ENCODE measurements around the gene NCBP2L.

Gene NCBP2L

GRCh38 chrX:107750861-107751445, 26.6 kb upstream of the NCBP2L start:
- H3K9me3 ChIP-seq (ENCODE audit: insufficient read depth, low read length, severe bottlenecking): no peaks in the 10 kb centered on the region
- no peak overlapping the region for H2AFZ ChIP-seq (ENCODE audit: low read depth, low read length)
- H3K4me2 ChIP-seq (ENCODE audit: insufficient read depth, low read length): no peak overlapping the region
- no peak overlapping the region for H3K9ac ChIP-seq (ENCODE audit: low read depth, low read length)
- H3K4me1 ChIP-seq (ENCODE audit: insufficient read depth, low read length): no peaks in the 10 kb centered on the region
- H3K79me2 ChIP-seq (ENCODE audit: insufficient read depth, low read length): no peaks in the 10 kb centered on the region
- no peaks in the 10 kb centered on the region for H4K20me1 ChIP-seq (ENCODE audit: insufficient read depth, low read length)
- ATAC-seq (ENCODE audit: insufficient read depth, low read depth) (no peak), DNase-seq (no peak)
- H3K27me3 ChIP-seq (ENCODE audit: insufficient read depth, low read length, poor library complexity): no peaks in the 10 kb centered on the region
- no peak overlapping the region for H3K27ac ChIP-seq (ENCODE audit: low read length)
- H3K36me3 ChIP-seq (ENCODE audit: insufficient read depth, low read length): no peaks in the 10 kb centered on the region
- H3K4me3 ChIP-seq (ENCODE audit: low read depth in 1 of 2, low read length in 2 of 2): no peak overlapping the region
- TF ChIP-seq CTCF (IDR thresholded peaks at IDR 0.05; ENCODE audit: borderline replicate concordance, extremely low read depth, low read length, poor library complexity, severe bottlenecking) (no peak), EZH2 (IDR thresholded peaks at IDR 0.05; ENCODE audit: borderline replicate concordance, low read depth, low read length, severe bottlenecking) (no peak)

GRCh38 chrX:107752043-107752442, 25.5 kb upstream of the NCBP2L start:
- Histone ChIP-seq H3K27ac (ENCODE audit: low read length) (no peak overlapping the region), H3K4me1 (ENCODE audit: insufficient read depth, low read length) (no peaks in the 10 kb centered on the region), H3K9ac (ENCODE audit: low read depth, low read length) (no peak overlapping the region), H2AFZ (ENCODE audit: low read depth, low read length) (no peak overlapping the region), H3K9me3 (ENCODE audit: insufficient read depth, low read length, severe bottlenecking) (no peaks in the 10 kb centered on the region), H3K79me2 (ENCODE audit: insufficient read depth, low read length) (no peaks in the 10 kb centered on the region), H3K4me2 (ENCODE audit: insufficient read depth, low read length) (no peak overlapping the region), H4K20me1 (ENCODE audit: insufficient read depth, low read length) (no peaks in the 10 kb centered on the region), H3K27me3 (ENCODE audit: insufficient read depth, low read length, poor library complexity) (no peaks in the 10 kb centered on the region), H3K4me3 (ENCODE audit: low read depth in 1 of 2, low read length in 2 of 2) (no peak overlapping the region), H3K36me3 (ENCODE audit: insufficient read depth, low read length) (no peaks in the 10 kb centered on the region)
- DNase-seq (no peak), ATAC-seq (ENCODE audit: insufficient read depth, low read depth) (no peak)
- TF ChIP-seq EZH2 (IDR thresholded peaks at IDR 0.05; ENCODE audit: borderline replicate concordance, low read depth, low read length, severe bottlenecking): no peak

DNA sequence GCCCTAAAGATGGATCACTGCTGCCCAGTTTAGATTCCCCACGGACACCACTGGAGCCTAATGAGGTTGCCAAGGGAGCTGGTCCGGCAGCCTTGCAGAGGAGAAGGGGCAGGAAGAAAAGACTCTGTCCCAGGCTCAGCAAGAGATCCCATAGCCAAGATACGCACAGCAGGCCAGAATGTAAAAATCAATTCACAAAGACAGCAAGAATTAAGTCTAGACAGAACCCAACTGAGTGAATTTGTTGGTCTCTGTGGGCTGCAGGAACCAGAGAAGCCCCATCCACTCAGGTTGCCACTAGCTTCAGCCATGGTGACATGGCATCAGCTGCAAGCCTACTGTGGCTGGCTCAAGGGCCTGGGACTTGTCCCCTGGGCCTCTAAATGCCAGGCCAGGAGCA, 24.8 kb upstream of the NCBP2L start:
- H3K27me3 ChIP-seq (ENCODE audit: insufficient read depth, low read length, poor library complexity): no peaks in the 10 kb centered on the region
- no peak for ATAC-seq (ENCODE audit: insufficient read depth, low read depth)

GRCh38 chrX:107753187-107753586, 24.3 kb upstream of the NCBP2L start:
- no peak for DNase-seq
- no peaks in the 10 kb centered on the region for H4K20me1 ChIP-seq (ENCODE audit: insufficient read depth, low read length)
- H3K27me3 ChIP-seq (ENCODE audit: insufficient read depth, low read length, poor library complexity): no peaks in the 10 kb centered on the region
- no peak overlapping the region for H3K4me3 ChIP-seq (ENCODE audit: low read depth in 1 of 2, low read length in 2 of 2)
- no peak for ATAC-seq (ENCODE audit: insufficient read depth, low read depth)
- H3K36me3 ChIP-seq (ENCODE audit: insufficient read depth, low read length): no peaks in the 10 kb centered on the region
- no peak overlapping the region for H3K9ac ChIP-seq (ENCODE audit: low read depth, low read length)
- H3K27ac ChIP-seq (ENCODE audit: low read length): no peak overlapping the region
- no peak overlapping the region for H2AFZ ChIP-seq (ENCODE audit: low read depth, low read length)
- H3K4me2 ChIP-seq (ENCODE audit: insufficient read depth, low read length): no peak overlapping the region
- TF ChIP-seq CTCF (IDR thresholded peaks at IDR 0.05; ENCODE audit: borderline replicate concordance, extremely low read depth, low read length, poor library complexity, severe bottlenecking): no peak
- TF ChIP-seq EZH2 (IDR thresholded peaks at IDR 0.05; ENCODE audit: borderline replicate concordance, low read depth, low read length, severe bottlenecking): no peak
- H3K4me1 ChIP-seq (ENCODE audit: insufficient read depth, low read length): no peaks in the 10 kb centered on the region
- no peaks in the 10 kb centered on the region for H3K79me2 ChIP-seq (ENCODE audit: insufficient read depth, low read length)
- no peaks in the 10 kb centered on the region for H3K9me3 ChIP-seq (ENCODE audit: insufficient read depth, low read length, severe bottlenecking)

More for the DNA sequence above, 24.8 kb upstream of the NCBP2L start:
- no peak overlapping the region for H3K9ac ChIP-seq (ENCODE audit: low read depth, low read length)
- no peak overlapping the region for H3K4me3 ChIP-seq (ENCODE audit: low read depth in 1 of 2, low read length in 2 of 2)
- H3K4me2 ChIP-seq (ENCODE audit: insufficient read depth, low read length): no peak overlapping the region
- no peak overlapping the region for H2AFZ ChIP-seq (ENCODE audit: low read depth, low read length)
- H4K20me1 ChIP-seq (ENCODE audit: insufficient read depth, low read length): no peaks in the 10 kb centered on the region
- no peak for TF ChIP-seq CTCF (IDR thresholded peaks at IDR 0.05; ENCODE audit: borderline replicate concordance, extremely low read depth, low read length, poor library complexity, severe bottlenecking)
- no peak for TF ChIP-seq EZH2 (IDR thresholded peaks at IDR 0.05; ENCODE audit: borderline replicate concordance, low read depth, low read length, severe bottlenecking)
- no peaks in the 10 kb centered on the region for H3K79me2 ChIP-seq (ENCODE audit: insufficient read depth, low read length)
- H3K27ac ChIP-seq (ENCODE audit: low read length): no peak overlapping the region
- no peak for DNase-seq
- no peaks in the 10 kb centered on the region for H3K36me3 ChIP-seq (ENCODE audit: insufficient read depth, low read length)
- no peaks in the 10 kb centered on the region for H3K9me3 ChIP-seq (ENCODE audit: insufficient read depth, low read length, severe bottlenecking)
- no peaks in the 10 kb centered on the region for H3K4me1 ChIP-seq (ENCODE audit: insufficient read depth, low read length)
